ENCODE data around the gene IL18RAP. TPM values are rescaled to one million over a fixed set of nuclear protein-coding genes. Genes with fewer than 3 reads are reported as not detected.

IL18RAP gene
- total RNA-seq, 1 experiment from 2014 or later, result not detected

DNA sequence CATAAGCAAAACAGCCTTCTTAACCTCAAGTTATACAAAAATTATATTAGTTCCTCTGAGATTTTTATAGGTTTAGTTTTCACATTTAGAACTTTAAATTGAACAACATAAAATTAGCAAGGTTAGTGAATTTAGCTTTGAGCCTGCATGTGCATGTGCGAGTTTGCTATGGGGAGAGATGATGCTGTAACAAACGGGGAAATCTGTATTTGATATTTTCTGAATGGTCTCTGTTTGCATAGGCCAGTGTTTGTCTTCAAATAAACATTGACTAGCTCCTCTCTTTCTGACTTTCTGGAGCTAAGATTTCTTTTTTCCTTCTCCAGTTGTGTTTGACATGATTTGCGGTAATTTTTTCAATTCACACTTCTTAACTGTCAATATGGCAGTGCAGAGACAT lies 30.9 kb upstream of the IL18RAP start:
- DNase-seq, result no peak
- Mint-ChIP-seq H3K9me3 (ENCODE audit: low read depth, unreplicated experiment) (no peaks in the 10 kb centered on the region), H3K27me3 (ENCODE audit: unreplicated experiment) (peaks cover 26% of the 10 kb centered on the region), H3K27ac (ENCODE audit: unreplicated experiment) (no peak overlapping the region), H3K36me3 (ENCODE audit: insufficient read depth, unreplicated experiment) (no peaks in the 10 kb centered on the region), H3K4me1 (ENCODE audit: low read depth, unreplicated experiment) (no peaks in the 10 kb centered on the region), H3K4me3 (ENCODE audit: low read depth, unreplicated experiment) (no peak overlapping the region)
- CTCF ChIA-PET, result no interaction called here
- intact Hi-C loops (cut with micrococcal nuclease; ENCODE audit: unreplicated experiment), result no loop called here
- no TSS peak for BruUV-seq (replicated peaks)
- TF ChIP-seq, protein P1, sequence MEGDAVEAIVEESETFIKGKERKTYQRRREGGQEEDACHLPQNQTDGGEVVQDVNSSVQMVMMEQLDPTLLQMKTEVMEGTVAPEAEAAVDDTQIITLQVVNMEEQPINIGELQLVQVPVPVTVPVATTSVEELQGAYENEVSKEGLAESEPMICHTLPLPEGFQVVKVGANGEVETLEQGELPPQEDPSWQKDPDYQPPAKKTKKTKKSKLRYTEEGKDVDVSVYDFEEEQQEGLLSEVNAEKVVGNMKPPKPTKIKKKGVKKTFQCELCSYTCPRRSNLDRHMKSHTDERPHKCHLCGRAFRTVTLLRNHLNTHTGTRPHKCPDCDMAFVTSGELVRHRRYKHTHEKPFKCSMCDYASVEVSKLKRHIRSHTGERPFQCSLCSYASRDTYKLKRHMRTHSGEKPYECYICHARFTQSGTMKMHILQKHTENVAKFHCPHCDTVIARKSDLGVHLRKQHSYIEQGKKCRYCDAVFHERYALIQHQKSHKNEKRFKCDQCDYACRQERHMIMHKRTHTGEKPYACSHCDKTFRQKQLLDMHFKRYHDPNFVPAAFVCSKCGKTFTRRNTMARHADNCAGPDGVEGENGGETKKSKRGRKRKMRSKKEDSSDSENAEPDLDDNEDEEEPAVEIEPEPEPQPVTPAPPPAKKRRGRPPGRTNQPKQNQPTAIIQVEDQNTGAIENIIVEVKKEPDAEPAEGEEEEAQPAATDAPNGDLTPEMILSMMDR (IDR thresholded peaks at IDR 0.05; ENCODE audit: unreplicated experiment), result no peak

- Mint-ChIP-seq H3K27me3 (ENCODE audit: unreplicated experiment) (peaks cover 18% of the 10 kb centered on the region), H3K9me3 (ENCODE audit: low read depth, unreplicated experiment) (no peaks in the 10 kb centered on the region), H3K27ac (ENCODE audit: unreplicated experiment) (no peak overlapping the region), H3K36me3 (ENCODE audit: insufficient read depth, unreplicated experiment) (no peaks in the 10 kb centered on the region), H3K4me3 (ENCODE audit: low read depth, unreplicated experiment) (no peak overlapping the region), H3K4me1 (ENCODE audit: low read depth, unreplicated experiment) (no peaks in the 10 kb centered on the region)
- CTCF ChIA-PET, result no interaction called here
- DNase-seq, result no peak
- intact Hi-C loops (cut with micrococcal nuclease; ENCODE audit: unreplicated experiment), result no loop called here
- TF ChIP-seq, protein P1 (IDR thresholded peaks at IDR 0.05; ENCODE audit: unreplicated experiment), result no peak
- no TSS peak for BruUV-seq (replicated peaks)
These were observed 30.0 kb upstream of the IL18RAP start for GRCh38 chr2:102392942-102393341.

DNA sequence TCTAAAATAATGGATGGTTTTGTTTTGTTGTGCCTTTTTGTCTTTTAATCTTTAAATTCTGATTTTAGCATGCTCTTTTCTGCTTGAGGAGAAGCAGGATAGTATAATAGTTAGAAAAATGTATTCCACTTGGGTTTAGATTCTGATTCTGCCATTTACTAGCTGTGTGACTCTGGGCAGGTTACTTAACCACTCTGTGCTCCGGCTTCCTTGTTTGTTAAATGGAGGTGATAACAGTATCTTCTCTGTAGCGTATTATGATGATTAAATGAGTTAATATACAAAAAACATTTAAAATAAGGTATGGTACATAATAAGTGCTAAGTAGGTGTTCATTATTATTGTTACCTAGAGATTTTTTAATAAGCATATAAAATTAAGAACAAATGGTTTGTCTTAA lies 26.9 kb upstream of the IL18RAP start:
- Mint-ChIP-seq H3K9me3 (ENCODE audit: low read depth, unreplicated experiment) (no peaks in the 10 kb centered on the region), H3K27ac (ENCODE audit: unreplicated experiment) (no peak overlapping the region), H3K4me1 (ENCODE audit: low read depth, unreplicated experiment) (no peaks in the 10 kb centered on the region), H3K27me3 (ENCODE audit: unreplicated experiment) (peaks cover 12% of the 10 kb centered on the region), H3K36me3 (ENCODE audit: insufficient read depth, unreplicated experiment) (no peaks in the 10 kb centered on the region), H3K4me3 (ENCODE audit: low read depth, unreplicated experiment) (no peak overlapping the region)
- TF ChIP-seq, protein P1 (IDR thresholded peaks at IDR 0.05; ENCODE audit: unreplicated experiment), result no peak
- intact Hi-C loops (cut with micrococcal nuclease; ENCODE audit: unreplicated experiment), result no loop called here
- no peak for DNase-seq
- CTCF ChIA-PET, result no interaction called here
- no TSS peak for BruUV-seq (replicated peaks)

- BruUV-seq (replicated peaks), result no TSS peak
- no peaks in the 10 kb centered on the region for H3K36me3 Mint-ChIP-seq (ENCODE audit: insufficient read depth, unreplicated experiment)
- TF ChIP-seq, protein P1 (IDR thresholded peaks at IDR 0.05; ENCODE audit: unreplicated experiment), result no peak
- no peak overlapping the region for H3K27ac Mint-ChIP-seq (ENCODE audit: unreplicated experiment)
- H3K4me1 Mint-ChIP-seq (ENCODE audit: low read depth, unreplicated experiment), result no peaks in the 10 kb centered on the region
- intact Hi-C loops (cut with micrococcal nuclease; ENCODE audit: unreplicated experiment), result no loop called here
- no peak for DNase-seq
- H3K4me3 Mint-ChIP-seq (ENCODE audit: low read depth, unreplicated experiment), result no peak overlapping the region
- CTCF ChIA-PET, result no interaction called here
- peaks cover 12% of the 10 kb centered on the region for H3K27me3 Mint-ChIP-seq (ENCODE audit: unreplicated experiment)
- no peaks in the 10 kb centered on the region for H3K9me3 Mint-ChIP-seq (ENCODE audit: low read depth, unreplicated experiment)
These were observed 25.8 kb upstream of the IL18RAP start for GRCh38 chr2:102397209-102397608.

Measured in Calu3 (cell line).